Erythroblast (primary cell): Measurements from ENCODE around the gene TTC39A.

ENCODE experiments used
- GATA1 ChIP-seq: IDR thresholded peaks from 2 replicates; pipeline ENCODE4 v1.6.1; 2011; ENCODE audit warnings: low read depth, mild to moderate bottlenecking, control low read depth, low read length, moderate library complexity
- POLR2A ChIP-seq: IDR thresholded peaks from 2 replicates; pipeline ENCODE4 v1.6.1; 2011; ENCODE audit warnings: mild to moderate bottlenecking, low read length

DNA sequence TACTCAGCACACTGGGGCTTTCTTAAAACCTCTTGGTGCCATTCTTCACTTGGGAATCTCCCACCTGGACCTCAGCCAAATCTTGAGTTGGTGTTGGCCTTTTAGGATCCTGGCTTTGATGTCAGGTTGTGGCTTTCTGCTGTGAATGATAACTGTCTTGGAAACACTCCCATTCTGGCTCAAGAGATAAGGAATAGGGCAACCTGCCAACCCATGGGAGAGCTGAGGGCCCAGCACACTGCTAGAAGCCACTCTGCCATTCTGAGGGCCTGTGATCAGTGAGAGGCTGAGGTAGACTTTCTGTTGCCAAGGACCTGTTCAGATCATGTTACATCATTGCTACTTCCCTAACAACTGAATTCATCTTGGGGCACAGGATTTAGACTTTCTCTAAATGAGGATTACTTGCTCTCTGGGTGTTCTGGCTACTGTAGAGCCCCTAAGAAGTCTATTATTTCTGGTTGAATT, 45.8 kb downstream of the TTC39A start:
- TF ChIP-seq POLR2A = peak; percentile 15
- TF ChIP-seq GATA1 = peak; percentile 96
